NCI-H1417 (cell line): ENCODE measurements around the gene SLC2A4.

Experiments
- DNase-seq, 3 experiments: peaks; one replicate each; lab custom pipeline; 2025; lab: John Stamatoyannopoulos, UW

The SLC2A4 gene

DNA sequence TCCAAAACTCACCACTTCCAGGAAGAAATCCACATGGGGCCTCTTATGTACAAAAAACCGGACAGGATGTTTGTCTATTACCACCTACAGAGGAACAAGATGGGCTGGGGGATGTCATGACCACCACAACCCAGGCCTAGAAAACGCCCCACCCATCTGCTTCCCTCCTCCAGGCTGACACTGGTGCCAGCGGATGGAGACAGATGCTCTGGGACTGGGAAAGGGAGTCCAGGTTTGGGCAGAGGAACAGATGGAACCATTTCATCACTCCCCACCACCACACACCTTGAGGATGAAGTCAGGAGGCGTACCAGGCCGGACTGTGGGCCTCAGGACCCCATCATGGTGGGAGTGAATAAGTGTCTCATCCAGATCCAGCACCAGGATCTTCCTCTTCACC, 34.7 kb upstream of the SLC2A4 start:
- no peak for DNase-seq

DNA sequence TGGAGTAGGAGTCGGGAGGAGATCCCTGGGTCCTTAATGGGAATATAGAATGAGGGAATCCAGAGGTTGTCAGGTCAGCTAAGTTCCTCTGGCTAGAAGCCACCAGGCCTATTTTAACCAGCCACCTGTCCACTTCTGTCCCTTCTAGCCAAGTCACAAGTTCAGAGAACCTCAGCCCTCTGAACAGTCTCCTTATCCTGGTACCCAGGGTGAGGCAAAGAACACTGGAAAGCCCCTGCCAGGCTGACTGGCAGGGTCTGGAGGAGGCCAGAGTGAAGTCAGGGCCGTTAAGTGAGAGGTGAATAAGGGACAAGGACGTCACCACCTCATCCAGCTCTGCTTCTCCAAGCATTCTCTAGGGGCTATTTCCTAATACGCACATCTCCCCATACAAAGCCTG, 32.7 kb upstream of the SLC2A4 start:
- no peak for DNase-seq

DNA sequence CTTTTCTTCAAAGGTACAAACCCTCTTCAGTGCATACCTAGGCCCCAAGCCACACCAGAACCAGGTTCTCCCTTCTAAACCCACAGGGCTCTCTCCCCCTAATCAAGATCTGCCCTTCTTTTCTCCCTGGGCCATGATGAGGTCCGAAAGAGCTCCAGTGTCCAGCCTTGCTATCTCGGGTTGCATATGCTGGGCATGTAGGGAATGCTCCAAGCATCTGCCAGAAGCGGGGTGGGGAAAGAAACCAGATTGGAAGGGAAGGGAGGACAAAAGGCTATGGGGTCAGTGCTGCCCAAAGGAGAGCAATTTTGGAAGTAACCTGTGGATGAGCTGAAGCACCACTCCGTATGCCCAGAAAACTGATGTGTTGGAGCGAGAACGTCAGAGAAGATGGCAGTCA, 32.3 kb upstream of the SLC2A4 start:
- no peak for DNase-seq

GRCh38 chr17:7249830-7250229, 31.7 kb upstream of the SLC2A4 start:
- no peak for DNase-seq

DNA sequence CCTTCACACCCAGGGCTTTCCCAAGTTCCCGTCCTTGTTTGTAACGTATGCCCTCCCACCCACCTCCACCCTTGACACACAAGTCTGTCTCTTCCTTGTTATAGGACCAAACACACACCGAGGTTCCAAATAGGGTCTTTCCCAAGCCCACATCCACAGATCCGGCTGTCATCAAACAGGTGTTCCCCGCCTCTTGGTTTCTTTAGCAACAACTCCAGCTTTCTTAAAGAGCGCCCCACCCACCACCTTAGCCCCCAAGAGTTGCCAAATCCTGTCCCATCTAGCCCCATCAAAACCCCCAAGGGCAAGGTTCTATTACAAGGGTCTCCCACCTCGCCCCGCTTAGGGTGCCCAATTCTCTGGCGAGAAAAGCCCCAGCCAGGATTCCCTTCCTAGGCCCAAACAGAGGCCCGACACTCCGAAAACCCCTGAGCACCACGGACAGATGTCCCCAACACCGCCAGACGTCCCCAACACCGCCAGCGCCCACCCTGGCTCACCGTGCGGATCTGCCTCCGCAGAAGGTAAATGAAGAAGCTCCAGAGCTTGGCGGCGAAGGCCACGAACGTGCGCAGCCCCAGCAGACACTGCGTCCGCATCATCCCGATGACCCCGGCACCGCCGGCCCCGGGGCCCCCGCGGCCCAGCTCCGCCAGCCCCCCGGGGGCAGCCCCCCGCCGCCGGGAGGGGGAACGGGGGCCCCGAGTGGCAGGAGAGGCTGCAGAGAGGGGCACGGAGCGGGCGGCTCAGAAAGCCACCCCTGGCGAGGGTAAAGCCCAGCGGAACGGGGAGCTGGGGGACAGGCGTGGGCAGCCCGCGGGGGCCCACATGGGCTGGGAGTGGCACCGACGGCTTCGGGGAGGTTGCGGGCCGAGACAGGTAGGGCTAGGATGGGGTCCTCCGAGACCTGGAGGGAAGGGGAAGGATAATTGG, 30.6 kb upstream of the SLC2A4 start:
- peak in 2 of 3 experiments; percentile 12 to 32 for DNase-seq

DNA sequence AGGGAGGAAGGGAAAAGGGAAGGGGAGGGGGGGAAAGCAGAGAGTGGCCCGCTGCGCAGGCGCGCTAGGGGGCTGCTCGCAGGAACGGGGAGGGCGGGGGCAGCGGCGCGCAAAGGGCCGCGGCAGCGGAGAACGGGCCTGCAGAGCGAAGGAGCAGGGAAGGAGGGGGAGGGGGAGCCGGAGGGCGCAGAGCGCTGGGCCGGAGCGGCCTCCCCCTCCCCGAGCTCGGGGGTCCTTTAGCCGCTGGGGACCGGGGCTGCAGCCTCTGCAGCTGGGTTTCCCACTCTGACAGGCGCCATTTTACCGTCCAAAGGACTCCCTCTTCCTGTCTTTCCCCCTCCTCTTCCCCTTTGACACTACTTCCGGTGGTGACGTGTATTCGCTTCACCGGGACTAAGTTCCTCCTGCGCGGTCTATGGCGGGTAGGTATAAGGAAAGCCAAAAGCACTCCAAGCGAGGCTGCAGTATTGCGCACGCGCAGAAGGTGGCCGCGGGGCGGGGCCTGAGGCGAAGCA, 29.8 kb upstream of the SLC2A4 start, which contains the start of gene CTDNEP1:
TSS of gene CTDNEP1 (minus strand) at position 74 of the 515 bp plus-strand sequence. CDS start 438 bp downstream, outside the sequence.
- peak; percentile 94 to 99 (median 96) for DNase-seq

- DNase-seq = peak; percentile 77 to 96 (median 93)
Observed at GRCh38 chr17:7252176-7253043, 29.1 kb upstream of the SLC2A4 start, which contains the start of gene ELP5. TSS of gene ELP5 (plus strand) at chr17:7252215. CDS start at chr17:7252551, 336 bp downstream.

- DNase-seq = no peak
Observed at GRCh38 chr17:7253082-7253481, 28.4 kb upstream of the SLC2A4 start.

DNA sequence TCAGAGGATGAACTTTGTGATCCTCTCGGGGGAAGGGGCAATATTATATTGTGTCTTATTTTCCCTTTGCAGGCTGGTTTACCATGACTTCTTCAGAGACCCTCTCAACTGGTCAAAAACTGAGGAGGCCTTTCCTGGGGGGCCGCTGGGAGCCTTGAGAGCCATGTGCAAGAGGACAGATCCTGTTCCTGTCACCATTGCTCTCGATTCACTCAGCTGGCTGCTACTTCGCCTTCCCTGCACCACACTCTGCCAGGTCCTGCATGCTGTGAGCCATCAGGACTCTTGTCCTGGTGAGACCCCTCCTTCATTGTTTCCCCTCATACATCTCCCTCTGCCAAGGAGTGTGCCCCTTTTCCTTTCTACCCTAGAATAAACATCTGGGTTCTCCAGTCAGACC, 27.0 kb upstream of the SLC2A4 start:
- no peak for DNase-seq

GRCh38 chr17:7256766-7257456, 24.6 kb upstream of the SLC2A4 start:
- no peak for DNase-seq

- DNase-seq = peak in 1 of 3 experiments; percentile 0
Observed at GRCh38 chr17:7258731-7259554, 22.6 kb upstream of the SLC2A4 start.

DNA sequence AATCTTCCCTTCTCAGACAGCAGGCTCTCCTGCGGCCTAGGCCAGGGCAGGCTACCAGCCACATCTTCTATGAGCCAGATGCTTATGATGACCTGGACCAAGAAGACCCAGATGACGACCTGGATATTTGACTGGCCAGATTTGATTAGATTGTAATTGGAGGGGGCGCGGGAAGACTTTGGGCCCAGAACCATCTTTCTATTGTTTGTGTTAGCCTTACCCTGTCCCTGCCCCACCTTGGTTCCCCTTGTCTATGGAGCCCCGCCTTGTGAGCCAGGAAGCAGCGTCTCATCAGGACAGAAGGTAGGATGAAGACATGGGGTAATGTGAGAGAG, 22.0 kb upstream of the SLC2A4 start:
- DNase-seq = no peak

DNA sequence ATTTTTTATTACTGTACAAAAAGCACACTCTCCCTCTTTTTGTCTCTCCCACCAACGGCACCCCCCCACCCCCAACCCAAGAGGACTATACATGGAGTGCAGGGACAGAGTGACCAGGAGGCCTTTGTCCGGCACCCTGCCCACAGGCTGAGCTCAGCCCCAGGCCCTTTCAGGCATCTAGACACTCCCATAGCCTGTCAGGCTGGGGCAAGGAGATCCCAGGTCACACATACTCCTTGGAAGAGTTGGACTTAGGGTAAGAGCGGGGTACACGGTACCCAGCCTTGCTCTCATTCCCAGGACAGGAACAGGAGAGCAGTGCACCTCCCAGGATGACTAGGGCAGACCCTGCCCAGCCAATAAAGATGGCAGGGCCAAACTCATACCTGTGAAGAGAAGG, 21.4 kb upstream of the SLC2A4 start:
- no peak for DNase-seq

- DNase-seq = peak; percentile 4 to 57 (median 35)
Observed at GRCh38 chr17:7260651-7261378, 20.7 kb upstream of the SLC2A4 start.

GRCh38 chr17:7261379-7262191, 19.9 kb upstream of the SLC2A4 start:
- DNase-seq = peak in 1 of 3 experiments; percentile 34

GRCh38 chr17:7262192-7262934, 19.2 kb upstream of the SLC2A4 start, which contains the start of gene CLDN7:
TSS of gene CLDN7 (minus strand) at chr17:7262478. CDS start at chr17:7262043, 435 bp downstream.
- peak; percentile 76 to 82 (median 79) for DNase-seq

DNA sequence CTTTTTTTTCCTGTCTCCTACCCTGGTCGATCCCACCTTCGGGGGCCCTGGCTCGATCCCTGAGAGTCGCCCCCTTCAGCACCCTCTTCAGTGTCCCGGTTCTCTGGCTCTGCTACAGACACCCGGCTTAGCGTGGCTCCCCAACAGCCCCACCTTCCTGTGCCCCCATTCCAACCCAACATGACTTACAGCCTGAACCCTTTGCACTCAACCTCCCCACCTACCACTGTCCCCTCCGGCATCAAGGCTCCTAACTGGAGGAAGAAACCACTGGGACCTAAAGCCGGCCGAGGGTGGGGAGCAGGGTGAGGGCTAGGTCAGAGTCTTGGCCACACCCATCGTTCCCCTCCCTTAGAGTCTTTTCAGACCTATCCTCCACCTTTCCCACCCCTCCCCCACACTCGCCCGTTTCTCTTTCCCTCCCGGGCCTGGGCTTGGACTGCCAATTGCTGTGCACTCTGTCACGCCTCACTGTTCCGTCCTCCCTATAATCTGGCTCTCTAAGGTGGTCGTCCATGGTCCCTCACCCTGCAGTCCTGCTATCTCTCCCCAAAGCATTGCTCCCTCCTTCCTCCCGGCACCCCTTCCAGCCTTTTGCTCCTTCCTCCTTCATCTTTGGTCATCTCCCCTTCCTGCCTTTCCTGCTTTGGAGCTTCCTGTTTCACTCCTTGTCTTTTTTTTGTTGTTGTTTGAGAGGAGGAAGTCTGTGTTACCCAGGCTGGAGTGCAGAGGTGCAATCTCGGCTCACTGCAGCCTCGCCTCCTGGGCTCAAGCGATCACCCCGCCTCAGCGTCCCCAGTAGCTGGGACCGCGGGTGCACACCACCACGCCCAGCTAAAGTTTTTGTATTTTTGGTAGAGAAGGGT, 18.4 kb upstream of the SLC2A4 start:
- DNase-seq = peak; percentile 16 to 47 (median 47)

- no peak for DNase-seq
Observed at GRCh38 chr17:7263801-7264078, 17.8 kb upstream of the SLC2A4 start.
